ENCODE data around the gene IFNB1. TPM values are rescaled to one million over a fixed set of nuclear protein-coding genes. Genes with fewer than 3 reads are reported as not detected.

Gene IFNB1
- total RNA-seq: not detected in 2 replicates

DNA sequence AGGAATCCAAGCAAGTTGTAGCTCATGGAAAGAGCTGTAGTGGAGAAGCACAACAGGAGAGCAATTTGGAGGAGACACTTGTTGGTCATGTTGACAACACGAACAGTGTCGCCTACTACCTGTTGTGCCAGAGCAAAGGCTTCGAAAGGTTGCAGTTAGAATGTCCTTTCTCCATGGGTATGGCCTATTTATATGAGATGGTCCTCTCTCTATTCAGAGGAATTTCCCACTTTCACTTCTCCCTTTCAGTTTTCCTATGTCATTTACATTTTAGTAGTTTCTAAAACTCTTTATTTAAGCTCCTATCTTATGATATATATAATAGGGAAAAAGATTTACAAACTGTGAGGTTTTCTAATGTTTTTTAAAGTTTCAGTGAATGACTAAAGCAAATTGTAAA, at the start of gene IFNB1:
TSS of gene IFNB1 (minus strand) at position 162 of the 400 bp plus-strand sequence. CDS start at position 89, 73 bp downstream.
- H3K27ac Mint-ChIP-seq: peak within 1 kb of the TSS; percentile 7
- intact Hi-C loops (cut with micrococcal nuclease): loop anchor here (5.0 kb wide), 1 partner anchor 35 kb away; no protein-coding TSS in a partner anchor
- H3K36me3 Mint-ChIP-seq (ENCODE audit: low read depth): no peaks in the 10 kb centered on the region
- DNase-seq (ENCODE audit: low spot score): no peak
- H3K27me3 Mint-ChIP-seq (ENCODE audit: low read depth): peaks cover 23% of the 10 kb centered on the region
- H3K4me1 Mint-ChIP-seq (ENCODE audit: low read depth): peaks cover 24% of the 10 kb centered on the region
- no peak within 1 kb of the TSS for H3K4me3 Mint-ChIP-seq (ENCODE audit: low read depth)
- peaks cover 9% of the 10 kb centered on the region for H3K9me3 Mint-ChIP-seq

DNA sequence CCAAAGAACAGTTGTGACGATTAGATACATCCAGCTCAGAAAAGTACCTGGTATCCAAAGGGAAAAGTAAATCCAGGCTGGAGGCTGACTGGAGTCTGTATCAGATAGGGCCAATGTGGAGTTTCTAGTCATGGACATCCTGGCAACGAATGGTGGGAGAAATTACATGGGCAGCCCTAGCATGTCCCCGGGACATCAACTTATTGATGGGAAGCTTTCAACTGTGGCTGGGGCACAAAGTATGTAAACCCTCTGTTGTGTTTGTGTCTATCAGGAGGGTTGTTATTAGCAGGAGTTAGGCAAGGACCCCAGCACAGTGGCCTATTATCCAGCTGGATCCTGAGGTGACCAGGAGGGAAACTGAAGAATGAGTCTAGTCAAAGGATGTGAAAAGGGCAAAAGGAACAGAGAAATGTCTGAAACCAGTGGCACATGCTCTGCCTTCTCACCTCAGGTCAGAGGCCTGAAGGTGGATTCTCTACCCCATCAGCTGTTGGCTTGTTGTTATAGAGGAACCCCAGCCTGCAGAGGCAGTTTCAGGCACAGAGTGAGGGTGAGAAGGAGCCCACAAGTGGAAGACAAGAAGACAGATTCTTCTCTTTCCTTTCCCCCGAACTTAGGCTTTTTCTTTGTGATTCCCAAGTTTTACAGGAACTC, 44.0 kb upstream of the IFNB1 start:
- Mint-ChIP-seq H3K4me3 (ENCODE audit: low read depth) (no peak overlapping the region), H3K27ac (no peak overlapping the region), H3K9me3 (peaks cover 7% of the 10 kb centered on the region), H3K4me1 (ENCODE audit: low read depth) (no peaks in the 10 kb centered on the region), H3K36me3 (ENCODE audit: low read depth) (no peaks in the 10 kb centered on the region), H3K27me3 (ENCODE audit: low read depth) (peaks cover 50% of the 10 kb centered on the region)
- intact Hi-C loops (cut with micrococcal nuclease): no loop called here
- DNase-seq (ENCODE audit: low spot score): no peak

DNA sequence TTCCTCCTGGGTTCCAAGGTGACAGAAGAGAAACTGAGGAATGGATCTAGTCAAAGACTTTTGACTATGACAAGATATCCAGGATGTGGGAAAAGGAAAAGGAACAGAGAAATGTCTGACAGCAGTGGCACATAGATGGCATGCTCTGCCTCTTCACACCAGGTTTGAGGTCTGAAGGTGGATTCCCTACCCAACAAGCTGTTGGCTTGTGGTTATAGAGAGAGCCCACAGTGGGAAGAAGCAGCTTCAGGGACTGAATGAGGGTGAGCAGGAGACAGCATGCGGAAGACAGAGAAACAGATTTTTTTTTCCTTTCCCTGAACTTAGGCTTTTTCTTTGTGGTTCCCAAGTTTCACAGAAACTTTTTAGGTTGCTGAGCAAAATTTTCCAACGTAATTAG, 43.3 kb upstream of the IFNB1 start:
- intact Hi-C loops (cut with micrococcal nuclease): no loop called here
- H3K36me3 Mint-ChIP-seq (ENCODE audit: low read depth): no peaks in the 10 kb centered on the region
- DNase-seq (ENCODE audit: low spot score): no peak
- peaks cover 50% of the 10 kb centered on the region for H3K27me3 Mint-ChIP-seq (ENCODE audit: low read depth)
- no peak overlapping the region for H3K4me3 Mint-ChIP-seq (ENCODE audit: low read depth)
- peaks cover under 1% of the 10 kb centered on the region for H3K9me3 Mint-ChIP-seq
- H3K4me1 Mint-ChIP-seq (ENCODE audit: low read depth): no peaks in the 10 kb centered on the region
- no peak overlapping the region for H3K27ac Mint-ChIP-seq

- intact Hi-C loops (cut with micrococcal nuclease): loop anchor here (10.0 kb wide), 1 partner anchor 914 kb away; no protein-coding TSS in a partner anchor
- H3K27ac Mint-ChIP-seq: no peak overlapping the region
- H3K9me3 Mint-ChIP-seq: no peaks in the 10 kb centered on the region
- no peak for DNase-seq (ENCODE audit: low spot score)
- H3K27me3 Mint-ChIP-seq (ENCODE audit: low read depth): peaks cover 51% of the 10 kb centered on the region
- H3K4me1 Mint-ChIP-seq (ENCODE audit: low read depth): no peaks in the 10 kb centered on the region
- no peak overlapping the region for H3K4me3 Mint-ChIP-seq (ENCODE audit: low read depth)
- H3K36me3 Mint-ChIP-seq (ENCODE audit: low read depth): no peaks in the 10 kb centered on the region
Observed at GRCh38 chr9:21119093-21119770, 41.5 kb upstream of the IFNB1 start.

- H3K27ac Mint-ChIP-seq: no peak overlapping the region
- H3K4me3 Mint-ChIP-seq (ENCODE audit: low read depth): no peak overlapping the region
- no peaks in the 10 kb centered on the region for H3K9me3 Mint-ChIP-seq
- intact Hi-C loops (cut with micrococcal nuclease): loop anchor here (5.0 to 10.0 kb wide), 4 partner anchors 37 to 1187 kb away; partner anchors contain the start of gene IFNB1
- H3K4me1 Mint-ChIP-seq (ENCODE audit: low read depth): no peaks in the 10 kb centered on the region
- H3K27me3 Mint-ChIP-seq (ENCODE audit: low read depth): peaks cover 53% of the 10 kb centered on the region
- H3K36me3 Mint-ChIP-seq (ENCODE audit: low read depth): no peaks in the 10 kb centered on the region
- DNase-seq (ENCODE audit: low spot score): no peak
Observed at GRCh38 chr9:21114311-21114710, 36.6 kb upstream of the IFNB1 start.

GRCh38 chr9:21110708-21111576, 33.2 kb upstream of the IFNB1 start:
- Mint-ChIP-seq H3K27me3 (ENCODE audit: low read depth) (peaks cover 27% of the 10 kb centered on the region), H3K4me1 (ENCODE audit: low read depth) (no peaks in the 10 kb centered on the region), H3K9me3 (no peaks in the 10 kb centered on the region), H3K36me3 (ENCODE audit: low read depth) (no peaks in the 10 kb centered on the region), H3K4me3 (ENCODE audit: low read depth) (no peak overlapping the region), H3K27ac (no peak overlapping the region)
- intact Hi-C loops (cut with micrococcal nuclease): loop anchor here (1.0 to 10.0 kb wide), 7 partner anchors 34 to 1184 kb away; partner anchors contain the start of gene IFNB1
- DNase-seq (ENCODE audit: low spot score): no peak

GRCh38 chr9:21104787-21105186, 27.0 kb upstream of the IFNB1 start:
- H3K4me1 Mint-ChIP-seq (ENCODE audit: low read depth): peaks cover 9% of the 10 kb centered on the region
- no peaks in the 10 kb centered on the region for H3K9me3 Mint-ChIP-seq

GRCh38 chr9:21102305-21102704, 24.6 kb upstream of the IFNB1 start:
- intact Hi-C loops (cut with micrococcal nuclease): no loop called here
- Mint-ChIP-seq H3K27ac (no peak overlapping the region), H3K4me1 (ENCODE audit: low read depth) (peaks cover 12% of the 10 kb centered on the region), H3K9me3 (no peaks in the 10 kb centered on the region), H3K4me3 (ENCODE audit: low read depth) (no peak overlapping the region), H3K36me3 (ENCODE audit: low read depth) (no peaks in the 10 kb centered on the region), H3K27me3 (ENCODE audit: low read depth) (peaks cover 7% of the 10 kb centered on the region)
- no peak for DNase-seq (ENCODE audit: low spot score)

More at GRCh38 chr9:21104787-21105186, 27.0 kb upstream of the IFNB1 start:
- Mint-ChIP-seq H3K36me3 (ENCODE audit: low read depth) (no peaks in the 10 kb centered on the region), H3K27ac (no peak overlapping the region), H3K27me3 (ENCODE audit: low read depth) (peaks cover 8% of the 10 kb centered on the region), H3K4me3 (ENCODE audit: low read depth) (no peak overlapping the region)
- no peak for DNase-seq (ENCODE audit: low spot score)
- intact Hi-C loops (cut with micrococcal nuclease): no loop called here

- H3K36me3 Mint-ChIP-seq (ENCODE audit: low read depth): no peaks in the 10 kb centered on the region
- no peak overlapping the region for H3K4me3 Mint-ChIP-seq (ENCODE audit: low read depth)
- peaks cover under 1% of the 10 kb centered on the region for H3K27me3 Mint-ChIP-seq (ENCODE audit: low read depth)
- no peak for DNase-seq (ENCODE audit: low spot score)
- peaks cover 30% of the 10 kb centered on the region for H3K4me1 Mint-ChIP-seq (ENCODE audit: low read depth)
- intact Hi-C loops (cut with micrococcal nuclease): loop anchor here (2.0 to 5.0 kb wide), 3 partner anchors 67 to 1101 kb away; partner anchors contain the start of genes HACD4 and MLLT3
- H3K27ac Mint-ChIP-seq: no peak overlapping the region
- H3K9me3 Mint-ChIP-seq: no peaks in the 10 kb centered on the region
Observed at GRCh38 chr9:21097817-21098216, 20.1 kb upstream of the IFNB1 start.

GRCh38 chr9:21096901-21097255, 19.1 kb upstream of the IFNB1 start:
- intact Hi-C loops (cut with micrococcal nuclease): loop anchor here (1.0 to 5.0 kb wide), 4 partner anchors 15 to 1100 kb away; partner anchors contain the start of genes HACD4 and MLLT3

GRCh38 chr9:21096172-21096900, 18.6 kb upstream of the IFNB1 start:
- intact Hi-C loops (cut with micrococcal nuclease): loop anchor here (1.0 to 5.0 kb wide), 4 partner anchors 14 to 1099 kb away; partner anchors contain the start of genes HACD4 and MLLT3
- H3K27ac Mint-ChIP-seq: peak overlapping the region; percentile 8
- H3K27me3 Mint-ChIP-seq (ENCODE audit: low read depth): no peaks in the 10 kb centered on the region
- H3K4me1 Mint-ChIP-seq (ENCODE audit: low read depth): peaks cover 33% of the 10 kb centered on the region
- DNase-seq (ENCODE audit: low spot score): peak; percentile 34
- H3K9me3 Mint-ChIP-seq: no peaks in the 10 kb centered on the region
- no peaks in the 10 kb centered on the region for H3K36me3 Mint-ChIP-seq (ENCODE audit: low read depth)
- peak overlapping the region; percentile 51 for H3K4me3 Mint-ChIP-seq (ENCODE audit: low read depth)

More at GRCh38 chr9:21096901-21097255, 19.1 kb upstream of the IFNB1 start:
- Mint-ChIP-seq H3K4me1 (ENCODE audit: low read depth) (peaks cover 33% of the 10 kb centered on the region), H3K36me3 (ENCODE audit: low read depth) (no peaks in the 10 kb centered on the region), H3K9me3 (no peaks in the 10 kb centered on the region), H3K27ac (no peak overlapping the region), H3K4me3 (ENCODE audit: low read depth) (peak overlapping the region; percentile 51), H3K27me3 (ENCODE audit: low read depth) (no peaks in the 10 kb centered on the region)
- DNase-seq (ENCODE audit: low spot score): no peak

- peaks cover 31% of the 10 kb centered on the region for H3K4me1 Mint-ChIP-seq (ENCODE audit: low read depth)
- peaks cover 2% of the 10 kb centered on the region for H3K27me3 Mint-ChIP-seq (ENCODE audit: low read depth)
- intact Hi-C loops (cut with micrococcal nuclease): loop anchor here (5.0 kb wide), 2 partner anchors 473 to 1098 kb away; partner anchors contain the start of gene MLLT3
- no peaks in the 10 kb centered on the region for H3K36me3 Mint-ChIP-seq (ENCODE audit: low read depth)
- no peak overlapping the region for H3K4me3 Mint-ChIP-seq (ENCODE audit: low read depth)
- no peak overlapping the region for H3K27ac Mint-ChIP-seq
- no peaks in the 10 kb centered on the region for H3K9me3 Mint-ChIP-seq
- no peak for DNase-seq (ENCODE audit: low spot score)
Observed at GRCh38 chr9:21095561-21095960, 17.8 kb upstream of the IFNB1 start.

Measured in activated T-helper 2 cell treated with anti-CD3 and anti-CD28 coated beads, Interferon-gamma antibody, Interleukin-2, Interleukin-4, amounts not matched to agents 10 μg/mL and 5 μg/mL and 100 μg/mL, durations not matched to agents 14 hours and 24 hours and 36 hours (primary cell).